HG02981 (cell line): ENCODE measurements around the gene SYNPO2L.

Experiments used
- ATAC-seq: cut with Tn5 transposase; IDR thresholded peaks from one replicate; pipeline ENCODE4 v1.9.1; 2021; ENCODE audit warnings: mild to moderate bottlenecking, moderate library complexity; ENCODE audit not compliant: unreplicated experiment

Gene SYNPO2L

GRCh38 chr10:73648975-73649829, 6.6 kb downstream of the SYNPO2L start:
- no peak for ATAC-seq

GRCh38 chr10:73647875-73648651, 7.8 kb downstream of the SYNPO2L start:
- ATAC-seq, result no peak

- ATAC-seq, result no peak
Observed at GRCh38 chr10:73647211-73647874, 8.5 kb downstream of the SYNPO2L start.

- no peak for ATAC-seq
Observed at GRCh38 chr10:73646598-73647041, 9.2 kb downstream of the SYNPO2L start.

GRCh38 chr10:73645251-73645650, 10.6 kb downstream of the SYNPO2L start:
- ATAC-seq, result no peak

GRCh38 chr10:73644767-73645166, 11.1 kb downstream of the SYNPO2L start:
- no peak for ATAC-seq

- ATAC-seq, result peak; percentile 49
Observed at GRCh38 chr10:73644015-73644743, 11.7 kb downstream of the SYNPO2L start.

- ATAC-seq, result no peak
Observed at GRCh38 chr10:73643362-73643761, 12.5 kb downstream of the SYNPO2L start.

GRCh38 chr10:73641328-73642060, 14.3 kb downstream of the SYNPO2L start, which contains the start of gene MYOZ1:
Gene MYOZ1, minus strand, starts transcription at chr10:73641474. Its CDS starts 1,457 bp downstream, at chr10:73640017.
- ATAC-seq, result no peak

GRCh38 chr10:73639286-73639685, 16.5 kb downstream of the SYNPO2L start:
- no peak for ATAC-seq

GRCh38 chr10:73635781-73636180, 20.0 kb downstream of the SYNPO2L start:
- no peak for ATAC-seq

- ATAC-seq, result no peak
Observed at GRCh38 chr10:73634421-73634820, 21.4 kb downstream of the SYNPO2L start.

GRCh38 chr10:73629165-73629564, 26.7 kb downstream of the SYNPO2L start:
- no peak for ATAC-seq

- ATAC-seq, result no peak
Observed at GRCh38 chr10:73628405-73628804, 27.4 kb downstream of the SYNPO2L start.

GRCh38 chr10:73627300-73627699, 28.5 kb downstream of the SYNPO2L start:
- no peak for ATAC-seq

GRCh38 chr10:73625884-73626752, 29.7 kb downstream of the SYNPO2L start:
- peak; percentile 97 for ATAC-seq

- peak; percentile 22 for ATAC-seq
Observed at GRCh38 chr10:73625004-73625883, 30.6 kb downstream of the SYNPO2L start.

GRCh38 chr10:73623056-73623455, 32.8 kb downstream of the SYNPO2L start:
- ATAC-seq, result no peak
